ENCODE measurements around the gene CHGA.

GRCh38 chr14:92973261-92973797 is 50.4 kb downstream of the CHGA start:
- TF ChIP-seq CTCF (IDR thresholded peaks at IDR 0.05) (peak; percentile 87 to 98 (median 95)), POLR2A (IDR thresholded peaks at IDR 0.05) (no peak), POLR2AphosphoS5 (IDR thresholded peaks at IDR 0.05) (peak in 3 of 4 donors; percentile 72 to 78 (median 72))
